Liver (tissue), 9 donors: ENCODE data around the gene CACNA1F. TPM values are rescaled to one million over a fixed set of nuclear protein-coding genes. Genes with fewer than 3 reads are reported as not detected.

ENCODE experiments used
- DNase-seq: peaks from one replicate; pipeline ENCODE4 v3.0.0-alpha.2; 2017; ENCODE audit warnings: low spot score
- H3K27ac ChIP-seq, 2 donors: one replicate each; pipeline ENCODE4 v1.7.0; 2013; ENCODE audit warnings: inconsistent platforms in 2 of 2, low read length in 2 of 2, control low read depth in 1 of 2, low read depth in 1 of 2, mild to moderate bottlenecking in 1 of 2
- H3K27me3 ChIP-seq, 4 donors: one replicate each; pipeline versions ENCODE4 v1.6.1 to v1.7.0; 2013; ENCODE audit warnings: low read length in 3 of 4, inconsistent platforms in 1 of 4, mild to moderate bottlenecking in 1 of 4, moderate library complexity in 1 of 4; ENCODE audit not compliant: control insufficient read depth in 4 of 4, insufficient read depth in 4 of 4
- H3K36me3 ChIP-seq, 4 donors: one replicate each; pipeline versions ENCODE4 v1.6.1 to v1.7.0; 2013; ENCODE audit warnings: low read length in 3 of 4, mild to moderate bottlenecking in 3 of 4, low read depth in 1 of 4, moderate library complexity in 1 of 4; ENCODE audit not compliant: control insufficient read depth in 4 of 4, insufficient read depth in 3 of 4
- H3K4me1 ChIP-seq, 4 donors: one replicate each; pipeline versions ENCODE4 v1.6.1 to v1.7.0; 2013; ENCODE audit warnings: low read length in 3 of 4, mild to moderate bottlenecking in 3 of 4, moderate library complexity in 1 of 4; ENCODE audit not compliant: control insufficient read depth in 4 of 4, insufficient read depth in 4 of 4
- H3K4me3 ChIP-seq, 3 donors: one replicate each; pipeline versions ENCODE4 v1.6.1 to v1.7.0; 2013; ENCODE audit warnings: low read length in 3 of 3, control low read depth in 1 of 3, low read depth in 1 of 3, mild to moderate bottlenecking in 1 of 3
- H3K9ac ChIP-seq, 2 donors: one replicate each; pipeline ENCODE4 v1.7.0; 2013; ENCODE audit warnings: low read length in 2 of 2, mild to moderate bottlenecking in 2 of 2, moderate library complexity in 2 of 2, control low read depth in 1 of 2, low read depth in 1 of 2
- H3K9me3 ChIP-seq, 4 donors: one replicate each; pipeline versions ENCODE4 v1.6.1 to v1.7.0; 2013; ENCODE audit warnings: low read length in 3 of 4; ENCODE audit not compliant: control insufficient read depth in 4 of 4
- FOXA2 ChIP-seq: IDR thresholded peaks from 2 replicates; pipeline ENCODE4 v1.6.1; 2016; ENCODE audit warnings: antibody characterized with exemption
- HNF4A ChIP-seq, 2 donors: conservative IDR thresholded peaks; 2 replicates each; pipeline ENCODE4 v1.6.1; 2016; ENCODE audit warnings: antibody characterized with exemption in 2 of 2, mild to moderate bottlenecking in 2 of 2
- HNF4G ChIP-seq: IDR thresholded peaks from 2 replicates; pipeline ENCODE4 v1.6.1; 2016; ENCODE audit warnings: antibody characterized with exemption
- NR2F2 ChIP-seq: IDR thresholded peaks from 2 replicates; pipeline ENCODE4 v1.6.1; 2016; ENCODE audit warnings: antibody characterized with exemption
- RAD21 ChIP-seq, 2 donors: IDR thresholded peaks; 2 replicates each; pipeline ENCODE4 v1.6.1; 2016; ENCODE audit warnings: antibody characterized with exemption in 2 of 2, mild to moderate bottlenecking in 2 of 2
- RXRA ChIP-seq, 2 donors: IDR thresholded peaks; 2 replicates each; pipeline ENCODE4 v1.6.1; 2017 to 2018; ENCODE audit warnings: antibody characterized with exemption in 2 of 2, mild to moderate bottlenecking in 1 of 2
- SP1 ChIP-seq: IDR thresholded peaks from 2 replicates; pipeline ENCODE4 v1.6.1; 2018; ENCODE audit warnings: antibody characterized with exemption, mild to moderate bottlenecking
- TAF1 ChIP-seq: conservative IDR thresholded peaks from 2 replicates; pipeline ENCODE4 v1.6.1; 2016; ENCODE audit warnings: antibody characterized with exemption, mild to moderate bottlenecking
- YY1 ChIP-seq: IDR thresholded peaks from 2 replicates; pipeline ENCODE4 v1.6.1; 2016; ENCODE audit warnings: antibody characterized with exemption, mild to moderate bottlenecking
- WGBS: extraction: QIAGEN DNeasy Blood & Tissue Kit; methylation state at CpG from one replicate; pipeline ENCODE4 v1.1.7; 2013; 5-methylcytosine and 5-hydroxymethylcytosine counted together
- polyA plus RNA-seq, 2 donors: library from polyadenylated mRNA; stranded (reverse) in 1 of 2; unstranded in 1 of 2; fragments of 200-250 nt in 1 of 2; fragments of >200 nt in 1 of 2; fragmentation: Nextera tagmentation in 1 of 2; extraction: Ambion mirVana in 1 of 2; gene quantifications; one replicate each; pipeline versions ENCODE4 v1.2.1 to v1.2.3, GENCODE V29; 2013 to 2015
- total RNA-seq, 2 donors: library from RNA; depleted of rRNA; stranded (reverse); fragments of >200 nt; gene quantifications; one replicate each; pipeline ENCODE4 v1.2.3, GENCODE V29; 2014
- TF ChIP-seq, protein P1 (sequence below): fragments of 150-350 bp; IDR thresholded peaks from 2 replicates; pipeline ENCODE4 v1.5.1; 2017; ENCODE audit warnings: improper control_type of control experiment, low read depth, low read length; ENCODE audit not compliant: missing input control
- TF ChIP-seq, protein P2 (sequence below): IDR thresholded peaks from 2 replicates; pipeline ENCODE4 v1.6.1; 2016; ENCODE audit warnings: antibody characterized with exemption
- TF ChIP-seq, protein P3 (sequence below): IDR thresholded peaks from 2 replicates; pipeline ENCODE4 v1.6.1; 2016; ENCODE audit warnings: antibody characterized with exemption
- TF ChIP-seq, protein P4 (sequence below): IDR thresholded peaks from 2 replicates; pipeline ENCODE4 v1.6.1; 2016; ENCODE audit warnings: antibody characterized with exemption, mild to moderate bottlenecking
- donor health status: healthy.
- donor health status: healthy.
- donor health status: healthy.
- donor health status: healthy.
- donor health status: healthy.

The CACNA1F gene
- total and polyA plus RNA-seq, 4 donors = 0.03 TPM; not detected in 3

DNA sequence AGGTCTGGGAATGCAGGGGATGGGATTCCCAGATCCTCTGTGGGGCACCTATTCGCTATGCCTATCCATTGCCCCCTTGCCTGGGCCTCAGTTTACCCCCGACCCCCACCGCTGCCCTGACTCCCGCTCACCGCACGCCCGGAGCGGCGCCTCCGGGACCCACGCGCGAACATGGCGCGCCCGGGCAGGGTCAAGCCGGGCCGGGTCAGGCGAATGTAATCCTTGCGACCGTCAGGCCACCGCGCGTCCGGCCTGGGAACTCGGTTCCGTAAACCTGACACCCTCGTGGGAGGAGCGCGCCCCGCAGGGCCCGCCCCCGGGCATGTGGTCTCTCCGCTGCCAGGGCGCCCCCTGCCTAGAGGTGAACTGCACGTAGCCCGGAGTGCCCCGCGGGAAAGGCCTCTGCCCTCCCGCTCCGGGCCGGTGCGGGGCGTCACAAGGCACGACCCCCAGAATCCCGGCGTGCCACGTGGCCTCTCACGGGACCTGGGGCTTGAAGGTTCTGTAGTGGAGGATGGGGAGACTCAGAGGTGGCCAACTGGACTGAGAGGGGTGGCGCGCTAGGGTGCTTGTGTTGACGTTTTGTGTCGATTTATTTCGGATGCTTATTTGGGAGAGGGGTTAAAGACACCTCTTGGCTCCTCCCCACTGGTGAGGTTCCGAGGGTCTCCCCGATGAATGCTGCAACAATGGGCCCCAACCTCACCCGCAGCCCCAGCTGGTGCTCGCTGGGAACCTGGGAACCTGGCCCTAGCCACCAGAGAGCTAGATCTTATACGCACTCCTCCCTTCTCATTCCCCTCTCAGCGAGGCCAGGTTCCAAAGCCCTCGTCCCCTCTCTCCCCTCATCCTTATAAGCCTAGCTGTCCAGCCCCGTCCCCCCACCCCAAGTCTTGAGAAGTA, 46.8 kb downstream of the CACNA1F start, which contains the start of gene PRICKLE3:
Gene PRICKLE3 (minus strand): TSS at position 249 of the 903 bp plus-strand sequence. CDS start 76 bp downstream, at position 173.
- H3K27ac ChIP-seq = peak within 1 kb of the TSS; percentile 82 to 88
- 10% methylated on average over 62 of the region's 62 CpGs for WGBS
- peaks cover 0 to 3% (median 0%) of the 10 kb centered on the region in 4 donors for H3K36me3 ChIP-seq
- H3K27me3 ChIP-seq = no peaks in the 10 kb centered on the region
- TF ChIP-seq HNF4A (conservative IDR thresholded peaks at IDR 0.05) = peak in 1 of 2 donors; percentile 38
- TF ChIP-seq, protein P1, sequence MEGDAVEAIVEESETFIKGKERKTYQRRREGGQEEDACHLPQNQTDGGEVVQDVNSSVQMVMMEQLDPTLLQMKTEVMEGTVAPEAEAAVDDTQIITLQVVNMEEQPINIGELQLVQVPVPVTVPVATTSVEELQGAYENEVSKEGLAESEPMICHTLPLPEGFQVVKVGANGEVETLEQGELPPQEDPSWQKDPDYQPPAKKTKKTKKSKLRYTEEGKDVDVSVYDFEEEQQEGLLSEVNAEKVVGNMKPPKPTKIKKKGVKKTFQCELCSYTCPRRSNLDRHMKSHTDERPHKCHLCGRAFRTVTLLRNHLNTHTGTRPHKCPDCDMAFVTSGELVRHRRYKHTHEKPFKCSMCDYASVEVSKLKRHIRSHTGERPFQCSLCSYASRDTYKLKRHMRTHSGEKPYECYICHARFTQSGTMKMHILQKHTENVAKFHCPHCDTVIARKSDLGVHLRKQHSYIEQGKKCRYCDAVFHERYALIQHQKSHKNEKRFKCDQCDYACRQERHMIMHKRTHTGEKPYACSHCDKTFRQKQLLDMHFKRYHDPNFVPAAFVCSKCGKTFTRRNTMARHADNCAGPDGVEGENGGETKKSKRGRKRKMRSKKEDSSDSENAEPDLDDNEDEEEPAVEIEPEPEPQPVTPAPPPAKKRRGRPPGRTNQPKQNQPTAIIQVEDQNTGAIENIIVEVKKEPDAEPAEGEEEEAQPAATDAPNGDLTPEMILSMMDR = peak; percentile 12
- peak in 1 of 2 donors; percentile 46 for TF ChIP-seq RAD21 (IDR thresholded peaks at IDR 0.05)
- peak; percentile 22 for TF ChIP-seq NR2F2
- TF ChIP-seq, protein P2, sequence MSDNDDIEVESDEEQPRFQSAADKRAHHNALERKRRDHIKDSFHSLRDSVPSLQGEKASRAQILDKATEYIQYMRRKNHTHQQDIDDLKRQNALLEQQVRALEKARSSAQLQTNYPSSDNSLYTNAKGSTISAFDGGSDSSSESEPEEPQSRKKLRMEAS = peak; percentile 47
- TF ChIP-seq YY1 = peak; percentile 39
- TF ChIP-seq, protein P3, sequence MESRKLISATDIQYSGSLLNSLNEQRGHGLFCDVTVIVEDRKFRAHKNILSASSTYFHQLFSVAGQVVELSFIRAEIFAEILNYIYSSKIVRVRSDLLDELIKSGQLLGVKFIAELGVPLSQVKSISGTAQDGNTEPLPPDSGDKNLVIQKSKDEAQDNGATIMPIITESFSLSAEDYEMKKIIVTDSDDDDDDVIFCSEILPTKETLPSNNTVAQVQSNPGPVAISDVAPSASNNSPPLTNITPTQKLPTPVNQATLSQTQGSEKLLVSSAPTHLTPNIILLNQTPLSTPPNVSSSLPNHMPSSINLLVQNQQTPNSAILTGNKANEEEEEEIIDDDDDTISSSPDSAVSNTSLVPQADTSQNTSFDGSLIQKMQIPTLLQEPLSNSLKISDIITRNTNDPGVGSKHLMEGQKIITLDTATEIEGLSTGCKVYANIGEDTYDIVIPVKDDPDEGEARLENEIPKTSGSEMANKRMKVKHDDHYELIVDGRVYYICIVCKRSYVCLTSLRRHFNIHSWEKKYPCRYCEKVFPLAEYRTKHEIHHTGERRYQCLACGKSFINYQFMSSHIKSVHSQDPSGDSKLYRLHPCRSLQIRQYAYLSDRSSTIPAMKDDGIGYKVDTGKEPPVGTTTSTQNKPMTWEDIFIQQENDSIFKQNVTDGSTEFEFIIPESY = no peak
- no peak for TF ChIP-seq FOXA2
- no peak for TF ChIP-seq HNF4G
- peak; percentile 47 for TF ChIP-seq SP1
- no peak for TF ChIP-seq TAF1
- TF ChIP-seq RXRA (IDR thresholded peaks at IDR 0.05) = peak; percentile 45 to 69
- TF ChIP-seq, protein P4, sequence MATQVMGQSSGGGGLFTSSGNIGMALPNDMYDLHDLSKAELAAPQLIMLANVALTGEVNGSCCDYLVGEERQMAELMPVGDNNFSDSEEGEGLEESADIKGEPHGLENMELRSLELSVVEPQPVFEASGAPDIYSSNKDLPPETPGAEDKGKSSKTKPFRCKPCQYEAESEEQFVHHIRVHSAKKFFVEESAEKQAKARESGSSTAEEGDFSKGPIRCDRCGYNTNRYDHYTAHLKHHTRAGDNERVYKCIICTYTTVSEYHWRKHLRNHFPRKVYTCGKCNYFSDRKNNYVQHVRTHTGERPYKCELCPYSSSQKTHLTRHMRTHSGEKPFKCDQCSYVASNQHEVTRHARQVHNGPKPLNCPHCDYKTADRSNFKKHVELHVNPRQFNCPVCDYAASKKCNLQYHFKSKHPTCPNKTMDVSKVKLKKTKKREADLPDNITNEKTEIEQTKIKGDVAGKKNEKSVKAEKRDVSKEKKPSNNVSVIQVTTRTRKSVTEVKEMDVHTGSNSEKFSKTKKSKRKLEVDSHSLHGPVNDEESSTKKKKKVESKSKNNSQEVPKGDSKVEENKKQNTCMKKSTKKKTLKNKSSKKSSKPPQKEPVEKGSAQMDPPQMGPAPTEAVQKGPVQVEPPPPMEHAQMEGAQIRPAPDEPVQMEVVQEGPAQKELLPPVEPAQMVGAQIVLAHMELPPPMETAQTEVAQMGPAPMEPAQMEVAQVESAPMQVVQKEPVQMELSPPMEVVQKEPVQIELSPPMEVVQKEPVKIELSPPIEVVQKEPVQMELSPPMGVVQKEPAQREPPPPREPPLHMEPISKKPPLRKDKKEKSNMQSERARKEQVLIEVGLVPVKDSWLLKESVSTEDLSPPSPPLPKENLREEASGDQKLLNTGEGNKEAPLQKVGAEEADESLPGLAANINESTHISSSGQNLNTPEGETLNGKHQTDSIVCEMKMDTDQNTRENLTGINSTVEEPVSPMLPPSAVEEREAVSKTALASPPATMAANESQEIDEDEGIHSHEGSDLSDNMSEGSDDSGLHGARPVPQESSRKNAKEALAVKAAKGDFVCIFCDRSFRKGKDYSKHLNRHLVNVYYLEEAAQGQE = peak; percentile 50
- H3K9ac ChIP-seq = peak within 1 kb of the TSS; percentile 57 to 74
- no peaks in the 10 kb centered on the region for H3K9me3 ChIP-seq
- peaks cover 2 to 6% (median 4%) of the 10 kb centered on the region in 4 donors for H3K4me1 ChIP-seq
- H3K4me3 ChIP-seq = peak within 1 kb of the TSS; percentile 11 to 74 (median 68)
- peak; percentile 66 for DNase-seq
